Skeletal muscle cell (primary cell): Measurements from ENCODE around the gene PRKAG1.
"Not testable (repeated sequence)": the region's sequence is repeated elsewhere in the genome, so short reads cannot be mapped to it uniquely, and the experiment has no call there.

Experiments used
- DNase-seq: peaks from one replicate; pipeline ENCODE4 v3.0.0-alpha.2; 2010; ENCODE audit warnings: low read depth
- H3K4me3 ChIP-seq: 2 replicates; pipeline ENCODE4 v1.5.1; 2011; ENCODE audit warnings: low read depth, mild to moderate bottlenecking, control low read depth, low read length, moderate library complexity

The PRKAG1 gene

GRCh38 chr12:49018261-49019119 lies at the start of gene PRKAG1:
Gene PRKAG1, minus strand, starts transcription at chr12:49018776. Its CDS starts 36 bp downstream, at chr12:49018740.
- peak within 1 kb of the TSS; percentile 76 for H3K4me3 ChIP-seq
- DNase-seq: peak; percentile 91

DNA sequence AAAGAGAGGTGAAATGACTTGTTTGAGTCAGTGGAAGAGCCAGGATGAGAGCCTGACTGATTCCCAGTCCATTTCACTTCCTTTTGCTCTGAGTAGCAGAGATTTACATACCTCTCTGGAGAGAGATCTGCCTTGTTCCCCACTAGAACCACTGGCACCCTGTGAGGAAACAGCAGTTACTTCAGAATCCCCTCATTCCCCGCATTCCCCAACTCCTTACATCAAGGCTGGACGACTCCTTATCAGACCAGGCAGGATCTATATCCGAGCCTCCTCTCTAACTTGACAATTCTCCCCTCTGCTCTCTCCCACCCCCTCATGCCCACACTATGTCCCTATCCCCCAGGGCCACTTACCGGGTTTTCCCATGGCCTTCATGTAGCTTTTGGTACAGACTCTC lies 47.5 kb upstream of the PRKAG1 start:
- H3K4me3 ChIP-seq: no peak overlapping the region
- DNase-seq: no peak

DNA sequence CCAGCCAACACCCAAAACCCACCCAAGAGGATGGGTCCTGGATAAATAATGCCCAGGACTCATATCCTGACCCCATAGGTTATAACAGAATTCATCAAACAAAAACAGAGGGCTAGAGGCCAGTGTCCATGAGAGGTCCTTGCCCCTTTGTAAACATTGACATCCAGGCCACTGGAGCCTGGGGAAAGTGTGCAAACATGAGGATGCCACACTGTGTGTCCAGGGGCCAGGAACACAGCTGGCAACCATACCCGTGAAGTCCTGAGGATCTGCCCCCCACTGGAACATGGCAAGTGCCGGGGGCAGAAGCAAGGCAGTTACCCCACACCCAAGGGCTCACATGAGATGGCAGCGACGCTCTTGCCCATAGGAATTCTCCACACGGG lies 46.2 kb upstream of the PRKAG1 start:
- no peak for DNase-seq
- H3K4me3 ChIP-seq: no peak overlapping the region

- not testable (repeated sequence) for DNase-seq, H3K4me3 ChIP-seq
Measured at GRCh38 chr12:49061916-49062315, 43.3 kb upstream of the PRKAG1 start.

DNA sequence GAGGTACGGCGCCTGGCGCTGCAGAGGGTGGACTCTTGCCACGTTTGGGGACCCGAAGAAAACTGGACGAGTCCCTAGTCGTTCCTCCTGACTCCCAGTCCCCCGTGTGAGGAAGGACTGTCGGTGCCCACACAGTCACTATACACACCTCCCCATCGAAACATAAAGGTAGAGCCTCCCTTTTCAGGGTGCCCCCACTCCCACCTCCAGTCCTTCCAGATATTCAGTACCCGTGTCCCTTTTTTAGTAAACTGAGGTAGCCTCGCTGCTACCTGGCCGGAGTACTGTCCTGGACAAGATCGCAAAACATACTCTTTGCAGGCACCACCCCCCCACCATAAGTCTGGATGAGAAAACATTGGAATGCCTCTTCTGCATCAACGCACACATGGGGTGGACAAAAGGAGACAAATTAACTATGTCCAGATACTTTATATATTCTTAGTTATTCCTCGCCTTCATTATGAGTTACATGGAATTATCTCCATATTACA lies 42.6 kb upstream of the PRKAG1 start:
- DNase-seq: no peak
- peak overlapping the region; percentile 95 for H3K4me3 ChIP-seq

GRCh38 chr12:49060237-49061156 lies 41.9 kb upstream of the PRKAG1 start, which contains the start of gene KMT2D:
Gene KMT2D, minus strand, starts transcription at chr12:49060794. Its CDS starts 5,470 bp downstream, at chr12:49055324.
- H3K4me3 ChIP-seq: peak within 1 kb of the TSS; percentile 95

DNA sequence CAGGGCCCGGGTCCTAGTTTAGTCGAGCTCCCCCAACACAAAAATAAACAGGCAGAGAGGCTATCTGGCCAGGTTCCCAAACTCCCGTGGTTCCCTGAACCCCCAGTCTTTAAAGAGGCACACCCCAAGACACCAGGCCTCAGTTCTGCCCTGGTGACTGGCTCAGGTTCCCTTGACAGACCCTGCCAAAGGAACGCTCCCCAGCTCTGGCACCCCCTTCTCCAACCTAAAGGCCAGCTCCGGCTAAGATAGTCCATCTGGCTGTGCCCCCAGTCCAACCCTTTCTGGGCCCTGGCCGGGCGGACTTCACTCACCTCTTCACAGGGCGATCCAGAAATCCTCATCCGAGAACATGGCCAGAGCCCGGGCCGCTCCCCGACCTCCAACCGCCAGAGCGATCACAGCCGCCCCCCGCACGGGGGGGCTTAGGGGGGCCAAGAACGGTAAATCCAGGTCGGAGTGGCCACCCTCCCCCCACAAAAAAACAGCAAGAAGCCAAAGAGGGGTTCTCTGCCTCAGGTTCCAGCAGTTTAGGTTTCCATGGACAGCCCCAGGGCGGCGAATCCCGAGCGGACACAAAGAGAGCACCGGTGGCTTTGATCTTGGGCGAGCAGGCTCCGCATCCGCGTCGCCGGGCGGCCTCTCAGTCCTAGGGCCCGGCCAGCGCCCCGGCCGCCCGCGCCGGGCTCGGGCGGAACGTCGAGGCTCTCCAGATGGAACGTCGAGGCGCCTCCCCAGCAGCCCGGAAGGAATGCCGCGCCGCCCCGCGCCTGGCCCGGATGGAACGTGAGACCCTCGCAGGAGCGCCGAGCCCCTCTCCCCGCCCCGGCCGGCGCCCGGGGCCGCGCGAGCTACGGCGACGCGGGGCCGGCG lies 41.0 kb upstream of the PRKAG1 start:
- H3K4me3 ChIP-seq: peak overlapping the region; percentile 95
- DNase-seq: no peak

More at GRCh38 chr12:49060237-49061156, 41.9 kb upstream of the PRKAG1 start, which contains the start of gene KMT2D:
- peak; percentile 92 for DNase-seq

- H3K4me3 ChIP-seq: peak overlapping the region; percentile 95
- DNase-seq: no peak
Measured at GRCh38 chr12:49059045-49059298, 40.4 kb upstream of the PRKAG1 start.

GRCh38 chr12:49058366-49059044 lies 39.9 kb upstream of the PRKAG1 start:
- no peak for DNase-seq
- H3K4me3 ChIP-seq: peak overlapping the region; percentile 95

- peak overlapping the region; percentile 95 for H3K4me3 ChIP-seq
- DNase-seq: no peak
Measured at GRCh38 chr12:49057888-49058287, 39.3 kb upstream of the PRKAG1 start.

- DNase-seq: peak; percentile 59
- H3K4me3 ChIP-seq: peak overlapping the region; percentile 95
Measured at GRCh38 chr12:49055978-49056754, 37.6 kb upstream of the PRKAG1 start.

DNA sequence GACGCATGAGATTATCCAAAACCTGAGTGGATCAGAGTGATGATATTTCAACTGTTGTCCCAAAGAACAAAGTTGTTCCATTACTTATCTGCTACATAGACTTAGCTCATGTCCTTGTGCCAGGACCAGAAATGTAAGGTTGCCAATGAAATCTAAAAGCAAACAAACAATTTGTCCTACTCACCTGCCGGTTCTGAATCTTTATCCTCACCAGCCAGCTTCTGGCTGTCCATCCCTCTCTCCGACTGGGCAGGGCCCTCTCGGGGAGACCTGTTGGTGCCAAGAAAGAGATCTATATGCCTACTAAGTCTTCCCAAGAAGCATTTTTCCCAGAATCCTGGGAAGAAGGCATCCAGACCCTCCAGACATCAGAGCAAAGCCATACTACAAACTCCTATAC lies 36.5 kb upstream of the PRKAG1 start:
- DNase-seq: no peak
- H3K4me3 ChIP-seq: no peak overlapping the region

- DNase-seq: no peak
- H3K4me3 ChIP-seq: no peak overlapping the region
Measured at GRCh38 chr12:49054524-49054923, 35.9 kb upstream of the PRKAG1 start.

DNA sequence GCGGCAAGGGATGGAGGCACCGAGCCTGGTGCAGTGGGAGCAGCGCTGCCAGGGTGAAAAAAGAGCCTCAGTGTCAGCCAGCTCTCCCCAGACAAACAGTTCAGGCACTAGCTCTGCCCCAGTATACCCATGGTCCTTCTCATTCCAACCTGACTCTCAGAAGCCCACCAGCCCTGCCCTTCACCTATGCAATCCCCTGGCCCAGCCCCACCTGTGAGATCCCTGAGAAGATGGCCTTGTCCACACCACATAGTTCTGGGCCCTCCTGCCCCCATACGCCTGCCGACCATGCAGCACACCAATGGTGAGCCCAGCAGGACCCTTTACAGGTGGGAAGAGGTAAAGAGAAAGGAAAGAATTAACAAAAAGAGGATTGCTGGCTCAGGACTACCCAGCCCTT lies 35.5 kb upstream of the PRKAG1 start:
- no peak overlapping the region for H3K4me3 ChIP-seq
- no peak for DNase-seq

DNA sequence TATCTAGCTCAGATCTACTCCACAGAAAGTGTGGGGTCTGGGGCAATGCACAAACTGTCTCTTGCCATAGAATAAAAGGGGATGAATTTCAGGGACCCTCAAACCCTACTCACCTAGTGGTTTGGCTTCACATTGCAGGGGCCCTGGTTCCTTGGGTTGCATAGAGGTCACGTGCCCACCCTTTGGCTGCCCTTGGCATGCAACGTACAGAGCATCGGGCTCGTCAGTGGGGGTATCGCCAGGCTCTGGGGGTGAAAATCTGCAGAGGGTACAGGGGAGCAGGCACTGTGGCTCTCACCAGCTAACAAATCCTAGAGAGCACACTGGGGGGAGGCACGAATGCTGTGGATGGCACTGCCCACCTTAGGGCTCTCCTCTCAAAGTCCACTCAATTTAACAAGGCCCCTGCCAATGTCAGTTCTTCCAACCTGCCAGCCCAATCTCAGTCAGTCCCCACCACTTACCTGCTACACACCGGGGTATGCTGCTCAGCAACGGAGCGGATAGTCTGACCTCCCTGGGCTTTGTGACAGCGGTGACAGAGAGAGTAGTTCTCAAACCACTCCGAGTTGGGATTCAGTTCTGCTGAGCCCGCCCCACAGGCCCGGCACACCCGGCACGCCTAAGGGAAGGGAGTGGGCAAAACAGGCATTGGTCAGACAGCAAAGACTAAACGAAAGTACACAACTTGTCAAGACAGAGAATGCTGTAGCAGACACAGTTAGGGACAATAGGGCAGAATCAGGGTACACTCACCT lies 34.1 kb upstream of the PRKAG1 start:
- H3K4me3 ChIP-seq: no peak overlapping the region
- DNase-seq: no peak

DNA sequence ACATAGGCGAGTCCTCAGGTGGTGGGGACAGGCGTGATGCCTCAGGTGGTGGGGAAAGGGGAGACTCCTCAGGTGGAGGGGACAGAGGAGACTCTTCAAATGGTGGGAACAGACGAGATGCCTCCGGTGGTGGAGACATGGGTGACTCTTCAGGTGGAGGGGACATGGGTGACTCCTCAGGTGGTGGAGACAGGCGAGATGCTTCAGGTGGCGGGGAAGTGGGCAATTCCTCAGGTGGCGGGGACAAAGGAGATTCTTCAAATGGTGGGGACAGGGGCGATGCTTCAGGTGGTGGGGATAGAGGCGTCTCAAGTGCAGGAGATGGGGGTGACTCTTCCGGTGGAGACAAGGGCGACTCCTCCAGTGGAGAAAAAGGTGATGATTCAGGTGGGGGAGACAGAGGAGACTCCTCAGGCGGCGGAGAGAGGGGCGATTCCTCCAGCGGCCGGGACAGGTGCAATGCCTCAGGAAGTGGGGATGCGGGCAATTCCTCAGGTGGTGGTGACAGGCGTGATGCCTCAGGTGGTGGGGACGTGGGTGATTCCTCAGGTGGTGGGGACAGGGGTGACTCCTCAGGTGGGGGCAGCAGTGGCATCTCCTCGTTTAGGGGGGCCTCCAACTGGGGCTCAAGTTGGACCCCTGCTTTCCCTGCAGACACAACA lies 33.3 kb upstream of the PRKAG1 start:
- no peak for DNase-seq
- no peak overlapping the region for H3K4me3 ChIP-seq

GRCh38 chr12:49051373-49051764 lies 32.8 kb upstream of the PRKAG1 start:
- DNase-seq: no peak
- no peak overlapping the region for H3K4me3 ChIP-seq
